RCC 7860 (cell line): ENCODE data around the gene PARP6.
A peak's percentile ranks its signal among the peaks of the same experiment; 100 is the strongest.
"Not testable (repeated sequence)": the region's sequence is repeated elsewhere in the genome, so short reads cannot be mapped to it uniquely, and the experiment has no call there.

ENCODE experiments used
- DNase-seq: peaks from one replicate; pipeline ENCODE4 v3.0.0-alpha.2; 2015; ENCODE audit warnings: low spot score
- FAIRE-seq: peaks from 2 replicates; lab custom pipeline; 2012; peaks lifted over from hg19 to GRCh38; lab: Jason Lieb, UNC

The PARP6 gene

DNA sequence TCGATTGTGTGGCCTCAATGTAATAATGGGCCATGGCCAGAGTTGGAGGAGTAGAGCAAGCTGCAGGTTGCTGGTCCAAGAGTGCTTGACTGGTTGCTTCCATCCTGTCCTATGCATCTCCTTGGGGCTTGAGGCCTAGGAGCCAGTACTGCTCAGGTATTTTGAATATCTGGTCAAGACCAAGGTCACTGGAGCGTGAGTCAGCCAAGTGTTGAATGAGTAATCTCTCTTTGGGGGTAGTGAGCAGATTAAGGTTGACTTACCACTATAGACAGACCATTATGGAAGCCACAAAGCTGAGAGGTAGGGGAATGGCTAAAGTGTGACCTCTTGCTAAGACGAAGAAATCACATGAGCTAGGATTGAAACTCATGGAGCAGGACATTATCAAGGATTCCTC is 9.4 kb upstream of the PARP6 start:
- peak; percentile 79 for FAIRE-seq
- peak; percentile 70 for DNase-seq

DNA sequence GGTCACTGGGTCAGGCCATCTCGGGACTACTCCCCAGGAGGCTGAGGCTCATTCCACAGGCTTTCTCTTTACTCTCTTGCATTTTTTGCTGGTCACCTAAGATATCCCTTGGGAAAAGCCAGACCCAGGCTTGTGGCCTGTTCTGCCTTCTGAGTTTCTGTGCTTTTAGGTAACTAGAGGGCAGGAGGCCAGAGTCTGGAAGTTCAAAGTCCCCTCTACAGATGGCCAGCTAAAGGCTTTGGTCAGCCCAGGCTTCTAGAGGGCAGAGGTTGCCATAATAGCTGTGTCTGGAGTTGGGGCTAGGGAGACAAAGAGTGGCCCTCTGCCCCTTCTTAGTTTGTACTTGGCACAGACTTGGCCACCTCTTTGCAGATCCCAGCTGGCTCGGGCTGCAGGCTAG is 8.4 kb upstream of the PARP6 start:
- no peak for DNase-seq
- no peak for FAIRE-seq

DNA sequence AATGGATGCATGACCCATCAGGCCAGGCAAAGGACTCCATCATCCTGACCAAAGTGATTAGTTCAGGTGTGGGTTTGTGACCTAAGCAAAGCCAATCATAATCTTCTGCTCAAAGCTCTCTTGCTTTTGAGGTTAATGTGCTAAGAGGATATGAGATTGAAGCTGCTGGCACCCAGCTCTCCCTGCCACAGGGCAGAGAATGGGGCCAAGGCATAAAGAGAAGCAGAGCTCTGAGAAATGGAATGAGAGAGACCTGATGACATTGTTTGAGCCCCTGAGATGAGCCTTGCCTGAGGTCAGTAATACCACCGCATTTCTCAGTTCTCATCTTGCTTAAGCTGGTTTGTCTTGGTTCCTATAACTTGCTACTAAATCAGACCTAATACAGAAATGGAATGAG is 6.4 kb upstream of the PARP6 start:
- no peak for FAIRE-seq
- no peak for DNase-seq

GRCh38 chr15:72276326-72276700 is 4.0 kb upstream of the PARP6 start:
- FAIRE-seq (no peak), DNase-seq (no peak)

- not testable (repeated sequence) for DNase-seq, FAIRE-seq
Observed at GRCh38 chr15:72275635-72276325, 3.4 kb upstream of the PARP6 start.

- FAIRE-seq (no peak), DNase-seq (no peak)
Observed at GRCh38 chr15:72272997-72273352, 621 bp upstream of the PARP6 start.

DNA sequence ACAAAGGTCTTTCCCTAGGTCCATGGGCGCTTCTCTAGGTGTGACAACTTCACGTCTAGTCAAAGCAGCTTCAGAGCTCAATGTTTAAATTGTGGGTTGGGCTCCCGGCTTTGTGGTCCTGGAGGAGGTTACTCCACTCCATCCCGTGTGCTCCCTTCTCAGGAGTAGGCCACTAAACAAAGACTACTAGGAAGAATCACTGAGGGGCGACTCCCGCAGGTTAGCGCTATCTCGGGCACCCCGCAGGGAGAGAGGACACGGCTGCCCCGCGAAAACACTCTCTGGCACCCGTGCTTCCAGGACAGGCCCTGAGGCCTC is 500 bp downstream of the PARP6 start:
- DNase-seq = peak; percentile 5
- no peak for FAIRE-seq

GRCh38 chr15:72271221-72271620 is 1.1 kb downstream of the PARP6 start:
- DNase-seq (no peak), FAIRE-seq (no peak)

GRCh38 chr15:72269739-72270138 is 2.6 kb downstream of the PARP6 start:
- no peak for FAIRE-seq
- DNase-seq = no peak

- DNase-seq (no peak), FAIRE-seq (no peak)
Observed at GRCh38 chr15:72265031-72265430, 7.3 kb downstream of the PARP6 start.

DNA sequence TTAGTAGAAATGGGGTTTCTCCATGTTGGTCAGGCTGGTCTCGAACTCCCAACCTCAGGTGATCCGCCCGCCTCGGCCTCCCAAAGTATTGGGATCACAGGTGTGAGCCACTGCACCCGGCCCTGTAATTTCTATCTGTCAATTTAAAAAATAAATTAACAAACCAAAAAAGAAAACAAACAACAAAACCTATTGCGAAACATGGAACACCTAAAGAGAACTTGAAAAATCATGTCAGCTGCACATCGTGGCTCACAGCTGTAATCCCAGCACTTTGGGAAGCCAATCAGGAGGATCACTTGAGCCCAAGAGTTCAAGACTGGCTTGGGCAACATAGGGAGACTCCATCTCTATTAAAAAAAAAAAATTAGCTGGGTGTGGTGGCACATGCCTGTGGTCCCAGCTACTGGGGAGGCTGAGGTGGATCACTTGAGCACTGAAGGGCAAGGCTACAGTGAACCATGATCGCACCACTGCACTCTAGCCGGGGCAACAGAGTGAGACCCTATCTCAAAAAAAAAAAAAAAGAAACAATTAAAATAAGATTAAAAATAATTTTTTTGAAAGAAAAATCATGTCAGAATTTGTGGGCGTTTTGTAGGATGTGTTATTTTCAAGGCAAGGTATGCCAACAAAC is 19.6 kb downstream of the PARP6 start:
- FAIRE-seq = no peak

GRCh38 chr15:72249142-72249810 is 23.1 kb downstream of the PARP6 start:
- DNase-seq (no peak), FAIRE-seq (no peak)

More for the DNA sequence above, 19.6 kb downstream of the PARP6 start:
- no peak for DNase-seq

GRCh38 chr15:72248514-72248913 is 23.8 kb downstream of the PARP6 start:
- FAIRE-seq = no peak

GRCh38 chr15:72242775-72243370 is 29.5 kb downstream of the PARP6 start:
- no peak for FAIRE-seq
- no peak for DNase-seq

More at GRCh38 chr15:72248514-72248913, 23.8 kb downstream of the PARP6 start:
- DNase-seq = no peak

GRCh38 chr15:72239652-72240051 is 32.7 kb downstream of the PARP6 start:
- DNase-seq (no peak), FAIRE-seq (no peak)

GRCh38 chr15:72238586-72238985 is 33.8 kb downstream of the PARP6 start:
- no peak for FAIRE-seq
- DNase-seq = no peak

DNA sequence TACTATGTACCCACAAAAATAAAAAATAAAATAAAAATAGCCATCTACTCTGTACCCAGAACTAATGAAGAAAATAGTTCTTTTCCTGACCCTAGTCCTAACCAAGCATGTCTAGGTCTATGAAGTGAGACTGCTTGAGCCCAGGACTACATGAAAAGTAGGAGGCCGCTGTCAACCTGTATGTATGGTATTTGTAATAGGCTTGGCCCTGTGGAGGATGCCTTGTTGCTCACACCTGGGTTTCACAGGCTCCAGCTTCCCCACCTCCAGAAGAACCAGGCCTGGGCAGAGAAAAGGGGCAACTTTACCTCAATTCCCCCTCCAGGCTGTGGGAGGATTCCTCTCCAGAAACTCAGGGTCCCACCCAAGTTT is 34.5 kb downstream of the PARP6 start:
- FAIRE-seq = no peak
- no peak for DNase-seq

DNA sequence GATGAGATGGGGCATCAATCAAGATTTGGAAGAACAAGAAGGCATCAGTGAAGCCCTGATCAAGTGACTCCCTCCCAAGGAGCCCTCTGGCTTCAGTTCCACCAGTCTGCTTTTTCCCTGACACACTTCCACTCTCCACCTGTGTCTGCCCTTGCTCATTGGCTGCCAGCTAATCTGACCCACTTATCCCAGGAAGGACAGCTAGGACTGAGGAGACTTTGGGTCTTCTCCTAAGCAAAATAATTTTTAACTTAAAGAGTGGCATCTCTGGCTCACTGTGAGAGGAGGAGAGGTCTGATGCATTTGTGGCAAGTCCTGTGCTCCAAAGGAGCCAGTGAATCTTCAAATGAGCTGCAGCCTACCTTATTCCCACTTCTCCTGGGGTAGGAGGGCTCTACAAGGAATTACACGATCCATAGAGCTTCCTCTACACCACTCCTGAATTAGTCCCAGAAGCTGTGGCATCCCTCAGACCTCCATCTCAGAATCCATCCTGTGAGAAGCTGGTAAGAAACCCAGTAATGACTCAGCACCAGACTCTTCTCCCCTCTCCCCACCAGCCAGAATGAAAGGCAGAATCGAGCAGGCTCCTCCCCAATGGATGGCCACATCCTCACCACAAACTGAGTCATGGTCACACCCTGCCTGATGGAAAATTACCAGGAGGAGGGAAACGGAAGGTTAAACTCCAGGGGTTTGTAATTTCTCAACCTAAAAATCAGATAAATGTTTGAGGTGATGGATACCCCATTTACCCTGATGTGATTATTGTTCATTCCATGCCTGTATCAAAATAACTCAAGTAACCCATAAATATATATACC is 35.1 kb downstream of the PARP6 start:
- FAIRE-seq (peak; percentile 96), DNase-seq (peak; percentile 91)

DNA sequence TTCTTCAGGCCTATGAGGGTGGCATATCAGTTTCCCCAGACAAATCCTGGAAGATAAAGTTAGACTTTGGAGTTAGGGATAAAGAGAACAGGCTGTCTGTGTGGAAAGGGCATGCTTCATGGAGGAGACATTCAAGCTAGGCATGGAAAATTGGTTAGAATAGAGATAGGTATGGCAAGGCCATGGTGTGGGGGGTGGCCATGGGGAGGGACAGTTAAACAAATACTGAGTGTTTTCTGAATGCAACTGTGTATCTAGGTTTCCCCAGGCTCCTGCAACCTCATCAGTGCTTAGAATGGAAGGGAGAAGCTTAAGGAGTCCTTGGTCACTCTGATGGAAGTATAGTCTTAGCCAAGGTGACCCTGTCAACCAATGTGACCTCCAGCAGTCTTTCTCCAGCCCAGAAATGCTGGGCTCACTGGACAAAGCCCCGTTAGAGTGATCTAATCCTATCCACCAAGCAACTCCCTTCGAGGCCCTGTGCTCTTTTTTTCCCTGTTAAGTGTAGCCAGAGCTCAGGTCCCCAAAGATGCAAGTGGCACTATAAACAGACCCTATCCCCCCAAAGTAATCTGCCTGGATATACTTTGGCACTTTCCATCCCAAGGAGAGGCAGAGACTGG is 35.9 kb downstream of the PARP6 start:
- FAIRE-seq (no peak), DNase-seq (no peak)

DNA sequence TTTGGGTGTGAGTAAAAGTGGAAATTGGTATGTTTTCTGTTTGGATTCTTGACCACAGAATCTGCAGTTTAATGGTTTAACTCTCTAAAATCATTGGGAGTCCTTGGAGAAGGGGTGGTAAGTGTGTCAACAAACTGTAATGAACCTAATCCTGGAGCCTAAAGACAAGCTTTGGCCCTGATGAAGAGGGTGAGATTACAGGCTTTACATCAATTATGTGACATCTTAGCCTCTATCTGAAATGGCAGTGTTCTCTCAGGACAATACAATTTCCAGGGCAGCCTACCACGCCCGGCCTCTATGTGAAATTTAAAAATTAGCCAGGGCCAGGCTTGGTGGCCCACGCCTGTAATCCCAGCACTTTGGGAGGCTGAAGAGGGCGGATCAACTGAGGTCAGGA is 37.1 kb downstream of the PARP6 start:
- DNase-seq (no peak), FAIRE-seq (no peak)

DNA sequence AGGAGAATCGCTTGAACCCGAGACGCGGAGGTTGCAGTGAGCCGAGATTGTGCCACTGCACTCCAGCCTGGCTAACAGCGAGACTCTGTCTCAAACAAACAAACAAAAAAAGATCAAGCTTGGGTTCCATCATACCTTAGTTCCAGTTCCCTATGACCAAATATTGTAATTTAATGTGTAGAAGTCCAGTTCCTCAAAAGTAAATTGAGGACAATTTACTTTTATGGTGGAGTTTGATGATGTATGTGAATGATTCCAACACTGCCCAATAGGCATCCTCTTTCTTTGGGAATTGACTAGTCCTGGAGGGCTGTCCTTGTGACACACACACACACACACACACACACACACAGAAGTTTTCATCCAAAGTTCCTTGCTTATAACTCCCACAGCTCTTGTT is 38.6 kb downstream of the PARP6 start:
- FAIRE-seq = no peak
- no peak for DNase-seq
